Mesenchymal stem cell (in vitro differentiated cells and primary cell): ENCODE measurements around the gene TMEM141.
"Not testable (repeated sequence)": the region's sequence is repeated elsewhere in the genome, so short reads cannot be mapped to it uniquely, and the experiment has no call there.

Experiments used
- DNase-seq: peaks from one replicate; pipeline ENCODE4 v3.0.0-alpha.2; 2013
- H2AFZ ChIP-seq: one replicate; pipeline ENCODE4 v1.6.1; 2013; ENCODE audit warnings: low read depth, mild to moderate bottlenecking, control low read depth, inconsistent platforms, low read length, moderate library complexity
- H2AK5ac ChIP-seq: 2 replicates; pipeline ENCODE4 v1.6.1; 2013; ENCODE audit warnings: low read length, moderate library complexity, mild to moderate bottlenecking, inconsistent platforms; ENCODE audit not compliant: severe bottlenecking
- H2BK120ac ChIP-seq: one replicate; pipeline ENCODE4 v1.6.1; 2013; ENCODE audit warnings: low read depth, mild to moderate bottlenecking, inconsistent platforms, low read length, moderate library complexity
- H2BK12ac ChIP-seq, 2 experiments: one replicate each; pipeline ENCODE4 v1.6.1; 2013; ENCODE audit warnings: inconsistent platforms in 2 of 2, low read length in 2 of 2, mild to moderate bottlenecking in 2 of 2, moderate library complexity in 2 of 2, control low read depth in 1 of 2
- H2BK15ac ChIP-seq: one replicate; pipeline ENCODE4 v1.6.1; 2013; ENCODE audit warnings: mild to moderate bottlenecking, low read depth, inconsistent platforms; ENCODE audit not compliant: poor library complexity, severe bottlenecking
- H2BK5ac ChIP-seq: 2 replicates; pipeline ENCODE4 v1.6.1; 2013; ENCODE audit warnings: low read depth, mild to moderate bottlenecking, low read length, control low read depth, inconsistent platforms; ENCODE audit not compliant: poor library complexity, severe bottlenecking
- H3K14ac ChIP-seq, 2 experiments: one replicate each; pipeline ENCODE4 v1.6.1; 2013; ENCODE audit warnings: inconsistent platforms in 2 of 2, low read length in 2 of 2, control low read depth in 1 of 2, mild to moderate bottlenecking in 1 of 2, moderate library complexity in 1 of 2
- H3K18ac ChIP-seq, 2 experiments: one replicate each; pipeline ENCODE4 v1.6.1; 2013; ENCODE audit warnings: inconsistent platforms in 2 of 2, low read length in 2 of 2, control low read depth in 1 of 2, low read depth in 1 of 2, mild to moderate bottlenecking in 1 of 2
- H3K23ac ChIP-seq, 2 experiments: one replicate each; pipeline ENCODE4 v1.6.1; 2013; ENCODE audit warnings: inconsistent platforms in 2 of 2, low read length in 2 of 2, mild to moderate bottlenecking in 2 of 2, moderate library complexity in 2 of 2, control low read depth in 1 of 2
- H3K27ac ChIP-seq: 2 replicates; pipeline ENCODE4 v1.5.1; 2013; ENCODE audit warnings: mild to moderate bottlenecking, moderate library complexity, low read length, control low read depth, inconsistent platforms; ENCODE audit not compliant: poor library complexity, severe bottlenecking
- H3K27me3 ChIP-seq, 2 experiments: 2 replicates each; pipeline versions ENCODE4 v1.6.1 to v1.7.0; 2013; ENCODE audit warnings: low read length in 2 of 2, mild to moderate bottlenecking in 2 of 2, moderate library complexity in 2 of 2, control low read depth in 1 of 2, inconsistent platforms in 1 of 2; ENCODE audit not compliant: control insufficient read depth in 1 of 2, insufficient read depth in 1 of 2
- H3K36me3 ChIP-seq, 2 experiments: 2 replicates each; pipeline versions ENCODE4 v1.6.1 to v1.7.0; 2013; ENCODE audit warnings: low read length in 2 of 2, control low read depth in 1 of 2, inconsistent platforms in 1 of 2, low read depth in 1 of 2, mild to moderate bottlenecking in 1 of 2; ENCODE audit not compliant: insufficient read depth in 2 of 2, control insufficient read depth in 1 of 2
- H3K4ac ChIP-seq, 2 experiments: one replicate each; pipeline ENCODE4 v1.6.1; 2013; ENCODE audit warnings: inconsistent platforms in 2 of 2, low read length in 2 of 2, mild to moderate bottlenecking in 2 of 2, moderate library complexity in 2 of 2, control low read depth in 1 of 2, low read depth in 1 of 2
- H3K4me1 ChIP-seq: 2 replicates; pipeline ENCODE4 v1.6.1; 2013; ENCODE audit warnings: low read depth, low read length, control low read depth; ENCODE audit not compliant: control insufficient read depth, insufficient read depth
- H3K4me2 ChIP-seq: 2 replicates; pipeline ENCODE4 v1.6.1; 2013; ENCODE audit warnings: low read length, mild to moderate bottlenecking, inconsistent platforms; ENCODE audit not compliant: poor library complexity, severe bottlenecking
- H3K4me3 ChIP-seq, 2 experiments: 2 replicates each; pipeline versions ENCODE4 v1.5.1 to v1.7.0; 2013; ENCODE audit warnings: low read length in 2 of 2, mild to moderate bottlenecking in 2 of 2, control low read depth in 1 of 2, low read depth in 1 of 2; ENCODE audit not compliant: insufficient read depth in 1 of 2
- H3K79me1 ChIP-seq: replicated peaks from 2 replicates; pipeline ENCODE4 v1.6.1; 2013; ENCODE audit warnings: mild to moderate bottlenecking, control low read depth, low read length, inconsistent platforms; ENCODE audit not compliant: poor library complexity, severe bottlenecking
- H3K9ac ChIP-seq: 2 replicates; pipeline ENCODE4 v1.7.0; 2013; ENCODE audit warnings: mild to moderate bottlenecking, low read length, moderate library complexity
- H3K9me3 ChIP-seq: 2 replicates; pipeline ENCODE4 v1.7.0; 2013; ENCODE audit warnings: mild to moderate bottlenecking, low read length; ENCODE audit not compliant: control insufficient read depth
- H4K8ac ChIP-seq: one replicate; pipeline ENCODE4 v1.6.1; 2013; ENCODE audit warnings: inconsistent platforms, mild to moderate bottlenecking, low read length, moderate library complexity
- H4K91ac ChIP-seq: one replicate; pipeline ENCODE4 v1.6.1; 2013; ENCODE audit warnings: mild to moderate bottlenecking, low read length, inconsistent platforms
- WGBS: methylation state at CpG from one replicate; pipeline ENCODE4 v1.1.7; 2013; ENCODE audit warnings: mixed read lengths; 5-methylcytosine and 5-hydroxymethylcytosine counted together

The TMEM141 gene

GRCh38 chr9:136840140-136840876, 49.2 kb downstream of the TMEM141 start:
- Histone ChIP-seq H2BK12ac (no peak overlapping the region), H2AK5ac (peak overlapping the region; percentile 23), H3K79me1 (peaks cover 4% of the 10 kb centered on the region), H3K23ac (no peak overlapping the region), H3K27me3 (peaks cover 0 to 7% of the 10 kb centered on the region in 2 experiments), H4K91ac (no peak overlapping the region), H2BK120ac (no peak overlapping the region), H2BK15ac (no peak overlapping the region), H3K4me1 (peaks cover 45% of the 10 kb centered on the region), H2BK5ac (no peak overlapping the region), H4K8ac (no peak overlapping the region), H3K4ac (no peak overlapping the region), H2AFZ (no peak overlapping the region), H3K4me2 (no peak overlapping the region), H3K9me3 (no peaks in the 10 kb centered on the region), H3K27ac (peak overlapping the region; percentile 83), H3K18ac (peak overlapping the region in 1 of 2 experiments; percentile 18), H3K9ac (no peak overlapping the region), H3K4me3 (no peak overlapping the region), H3K36me3 (peaks cover 12 to 64% of the 10 kb centered on the region in 2 experiments), H3K14ac (no peak overlapping the region)
- no peak for DNase-seq
- WGBS, result 85% methylated on average over 32 of the region's 32 CpGs

- no peak overlapping the region for H2AFZ ChIP-seq
- H3K27ac ChIP-seq, result peak overlapping the region; percentile 89
- H3K9ac ChIP-seq, result no peak overlapping the region
- H3K4ac ChIP-seq, result no peak overlapping the region
- H4K8ac ChIP-seq, result peak overlapping the region; percentile 82
- 69% methylated on average over 25 of the region's 28 CpGs for WGBS
- H2BK120ac ChIP-seq, result no peak overlapping the region
- H3K27me3 ChIP-seq, result peaks cover 0 to 13% of the 10 kb centered on the region in 2 experiments
- peak; percentile 79 for DNase-seq
- H3K23ac ChIP-seq, result no peak overlapping the region
- peaks cover 45% of the 10 kb centered on the region for H3K4me1 ChIP-seq
- H2BK15ac ChIP-seq, result peak overlapping the region; percentile 44
- H3K4me3 ChIP-seq, result no peak overlapping the region
- H2BK12ac ChIP-seq, result peak overlapping the region in 1 of 2 experiments; percentile 90
- no peaks in the 10 kb centered on the region for H3K9me3 ChIP-seq
- H3K36me3 ChIP-seq, result peaks cover 12 to 64% of the 10 kb centered on the region in 2 experiments
- peak overlapping the region; percentile 60 for H3K4me2 ChIP-seq
- H4K91ac ChIP-seq, result peak overlapping the region; percentile 70
- H3K14ac ChIP-seq, result peak overlapping the region in 1 of 2 experiments; percentile 26
- no peak overlapping the region for H2AK5ac ChIP-seq
- H3K18ac ChIP-seq, result peak overlapping the region; percentile 74 to 83
- peaks cover 2% of the 10 kb centered on the region for H3K79me1 ChIP-seq
- no peak overlapping the region for H2BK5ac ChIP-seq
Measured at GRCh38 chr9:136840877-136841645, 49.9 kb downstream of the TMEM141 start.

- Histone ChIP-seq H4K91ac (peak overlapping the region; percentile 70), H3K4me2 (peak overlapping the region; percentile 60), H2BK15ac (peak overlapping the region; percentile 44), H2BK120ac (peak overlapping the region; percentile 7), H3K4me1 (peaks cover 51% of the 10 kb centered on the region), H2BK12ac (peak overlapping the region in 1 of 2 experiments; percentile 90), H3K4me3 (peak overlapping the region in 1 of 2 experiments; percentile 79), H3K27me3 (peaks cover 0 to 19% of the 10 kb centered on the region in 2 experiments), H3K36me3 (peaks cover 10 to 65% of the 10 kb centered on the region in 2 experiments), H3K14ac (peak overlapping the region in 1 of 2 experiments; percentile 26), H3K18ac (peak overlapping the region; percentile 74 to 83), H2AK5ac (peak overlapping the region; percentile 95), H3K27ac (peak overlapping the region; percentile 89), H4K8ac (peak overlapping the region; percentile 52), H3K4ac (peak overlapping the region; percentile 73)
- 72% methylated on average over 16 of the region's 16 CpGs for WGBS
- not testable (repeated sequence) for H3K79me1 ChIP-seq, H3K9me3 ChIP-seq, H3K9ac ChIP-seq, H3K23ac ChIP-seq, H2AFZ ChIP-seq, H2BK5ac ChIP-seq, DNase-seq
Measured at GRCh38 chr9:136841646-136842379, 50.7 kb downstream of the TMEM141 start.
